Measurements from ENCODE around the gene ERN1. TPM values are rescaled to one million over a fixed set of nuclear protein-coding genes. Genes with fewer than 3 reads are reported as not detected.

Gene ERN1
- total RNA-seq, 1 donor from 2014 or later, result 6.3 TPM

GRCh38 chr17:64077379-64077778 is 52.6 kb downstream of the ERN1 start:
- no peak overlapping the region for H3K4me3 ChIP-seq (ENCODE audit: low read depth, low read length)
- TF ChIP-seq CTCF (conservative IDR thresholded peaks at IDR 0.05; ENCODE audit: low read depth, low read length), result no peak
- DNase-seq (ENCODE audit: low read depth), result no peak

DNA sequence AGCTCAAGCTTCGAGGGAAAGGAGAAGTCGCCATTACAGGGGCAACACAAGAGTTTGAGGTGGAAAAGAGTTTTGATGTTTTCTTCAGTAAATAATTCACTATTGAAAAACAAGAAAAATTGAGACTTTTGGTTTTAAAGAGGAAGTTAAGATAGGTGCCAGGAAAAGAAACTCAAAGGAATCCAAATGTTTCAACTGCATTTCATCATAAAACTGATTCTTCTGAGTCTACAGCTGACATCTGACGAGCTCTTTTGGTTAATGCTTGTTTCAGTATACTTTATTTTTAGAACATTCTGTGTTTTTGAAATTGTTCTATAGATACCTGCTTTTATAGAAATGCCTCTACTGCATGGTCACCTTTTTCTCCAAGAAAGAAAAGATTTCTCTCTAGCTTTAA is 54.0 kb downstream of the ERN1 start:
- DNase-seq (ENCODE audit: low read depth), result no peak
- no peak overlapping the region for H3K4me3 ChIP-seq (ENCODE audit: low read depth, low read length)
- no peak for TF ChIP-seq CTCF (conservative IDR thresholded peaks at IDR 0.05; ENCODE audit: low read depth, low read length)

- TF ChIP-seq CTCF (conservative IDR thresholded peaks at IDR 0.05; ENCODE audit: low read depth, low read length), result no peak
- DNase-seq (ENCODE audit: low read depth), result peak; percentile 97
- H3K4me3 ChIP-seq (ENCODE audit: low read depth, low read length), result no peak overlapping the region
Observed at GRCh38 chr17:64074704-64075426, 55.1 kb downstream of the ERN1 start.

DNA sequence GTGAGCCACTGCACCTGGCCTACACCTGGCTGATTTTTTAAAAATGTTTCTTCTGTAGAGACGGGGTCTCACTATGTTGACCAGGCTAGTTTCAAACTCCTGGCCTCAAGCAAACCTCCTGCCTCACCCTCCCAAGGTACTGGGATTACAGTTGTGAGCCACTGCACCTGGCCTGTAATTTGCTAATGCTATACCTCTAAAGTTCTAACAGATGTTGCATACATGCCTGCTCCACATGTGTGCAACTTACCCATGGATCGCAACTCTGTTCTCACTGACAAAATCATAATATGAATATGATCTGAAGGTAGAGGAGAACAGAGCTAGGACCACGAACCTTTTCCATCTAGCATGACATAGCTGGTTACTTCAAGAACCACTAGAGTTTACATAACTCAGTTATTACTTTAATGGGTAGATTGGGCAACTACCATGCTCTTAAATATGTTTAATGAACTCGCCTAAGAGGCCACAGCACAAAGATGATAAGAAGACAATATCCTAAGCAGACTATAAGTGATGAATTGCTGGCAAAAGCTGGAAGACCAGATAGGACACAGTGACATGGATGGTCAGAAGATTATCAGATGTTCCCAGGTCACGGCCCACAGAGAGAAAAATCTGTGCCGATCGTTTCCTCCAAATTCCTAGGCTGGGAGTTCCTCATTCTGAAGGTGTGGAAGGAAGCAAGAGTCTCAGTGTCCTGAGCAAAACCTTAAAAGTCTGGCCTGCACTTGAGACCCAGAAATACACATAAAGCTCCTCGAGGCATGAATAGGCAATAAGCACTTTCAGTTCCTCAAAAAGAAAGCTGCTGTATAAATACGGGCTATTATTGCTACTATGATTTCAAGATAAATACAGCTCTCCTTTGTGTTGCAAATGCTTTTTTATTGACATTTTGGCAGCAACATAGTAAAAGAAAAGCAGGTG is 55.9 kb downstream of the ERN1 start:
- no peak for TF ChIP-seq CTCF (conservative IDR thresholded peaks at IDR 0.05; ENCODE audit: low read depth, low read length)
- no peak for DNase-seq (ENCODE audit: low read depth)
- H3K4me3 ChIP-seq (ENCODE audit: low read depth, low read length), result no peak overlapping the region

DNA sequence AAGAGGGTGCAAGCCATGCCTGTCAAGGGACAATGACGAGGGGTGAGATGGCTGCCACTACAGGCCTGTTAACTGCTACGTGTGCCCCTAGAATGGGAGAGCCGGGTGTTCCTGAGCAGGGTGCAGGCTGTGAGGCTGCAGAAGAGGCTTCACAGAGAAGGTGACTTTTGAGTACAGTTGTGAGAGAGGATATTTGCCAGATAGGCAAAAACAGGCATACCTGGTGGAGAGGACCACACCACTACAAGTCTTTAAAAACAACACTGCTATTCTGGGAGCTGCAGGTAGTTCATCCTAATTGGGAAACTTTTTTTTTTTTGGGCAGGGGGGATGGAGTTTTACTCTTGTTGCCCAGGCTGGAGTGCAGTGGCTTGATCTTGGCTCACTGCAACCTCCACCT is 58.8 kb downstream of the ERN1 start:
- no peak for DNase-seq (ENCODE audit: low read depth)
- no peak for TF ChIP-seq CTCF (conservative IDR thresholded peaks at IDR 0.05; ENCODE audit: low read depth, low read length)
- no peak overlapping the region for H3K4me3 ChIP-seq (ENCODE audit: low read depth, low read length)

DNA sequence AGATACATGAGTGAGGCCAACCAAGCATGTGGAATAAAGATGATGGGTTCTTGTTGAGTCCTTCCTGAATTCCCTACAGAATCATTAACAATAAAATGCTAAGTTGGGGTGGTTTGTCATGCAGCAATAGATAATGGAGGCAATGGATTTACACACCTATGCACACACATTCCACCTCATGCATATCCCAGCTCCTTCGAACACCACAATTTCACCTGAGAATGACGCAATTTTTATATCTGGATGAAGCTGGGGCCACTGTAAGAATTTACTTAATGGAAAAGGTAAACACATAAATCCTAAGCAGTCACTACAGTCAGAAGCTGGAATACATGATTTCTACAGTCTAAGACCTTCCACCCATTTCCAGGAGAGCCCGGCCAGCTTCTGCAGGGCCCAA is 59.7 kb downstream of the ERN1 start:
- no peak for TF ChIP-seq CTCF (conservative IDR thresholded peaks at IDR 0.05; ENCODE audit: low read depth, low read length)
- DNase-seq (ENCODE audit: low read depth), result no peak
- H3K4me3 ChIP-seq (ENCODE audit: low read depth, low read length), result no peak overlapping the region

Data from epithelial cell of proximal tubule (primary cell).